Measurements from ENCODE around the gene DVL1. TPM values are rescaled to one million over a fixed set of nuclear protein-coding genes. Genes with fewer than 3 reads are reported as not detected.

The DVL1 gene
- total RNA-seq, 1 experiment from 2014 or later, result 71.0 TPM

GRCh38 chr1:1298861-1299685 is 50.1 kb downstream of the DVL1 start:
- Histone ChIP-seq H3K4me2 (ENCODE audit: insufficient read depth, insufficient read length, low read length) (no peak overlapping the region), H4K5ac (ENCODE audit: insufficient read length, low read depth, low read length) (no peak overlapping the region), H3K23ac (ENCODE audit: insufficient read length, low read depth, low read length) (no peak overlapping the region), H2BK20ac (ENCODE audit: low read depth, low read length, poor library complexity, severe bottlenecking) (no peak overlapping the region), H3K79me1 (ENCODE audit: insufficient read depth, low read depth, low read length, poor library complexity, severe bottlenecking) (no peaks in the 10 kb centered on the region), H2BK12ac (ENCODE audit: insufficient read length, low read depth, low read length) (no peak overlapping the region), H3K79me2 (ENCODE audit: insufficient read depth, low read length) (no peaks in the 10 kb centered on the region), H3K14ac (ENCODE audit: insufficient read depth, low read length) (no peak overlapping the region), H3K27ac (ENCODE audit: insufficient read length, low read depth, low read length) (no peak overlapping the region), H2AFZ (ENCODE audit: low read length) (no peak overlapping the region), H3K9me3 (ENCODE audit: control insufficient read depth, low read depth, low read length) (no peaks in the 10 kb centered on the region), H3K56ac (ENCODE audit: insufficient read length, low read depth, low read length) (no peak overlapping the region), H2BK5ac (ENCODE audit: insufficient read length, low read length) (no peak overlapping the region), H4K91ac (ENCODE audit: insufficient read length, low read depth, low read length) (no peak overlapping the region), H4K20me1 (ENCODE audit: control insufficient read depth, insufficient read depth, insufficient read length) (no peaks in the 10 kb centered on the region), H2BK15ac (ENCODE audit: low read depth, low read length) (no peak overlapping the region), H2AK5ac (ENCODE audit: insufficient read length, low read length) (no peak overlapping the region), H3K18ac (ENCODE audit: insufficient read length, low read depth, low read length) (no peak overlapping the region), H4K8ac (replicated peaks; ENCODE audit: insufficient read length, low read depth, low read length) (no peak overlapping the region), H3K23me2 (ENCODE audit: insufficient read length, low read depth, low read length, poor library complexity, severe bottlenecking) (peaks cover 2% of the 10 kb centered on the region), H2BK120ac (ENCODE audit: low read depth, low read length, poor library complexity, severe bottlenecking) (no peak overlapping the region), H3K9ac (ENCODE audit: extremely low read depth, insufficient read length, low read length) (no peak overlapping the region), H3T11ph (ENCODE audit: low read length) (no peak overlapping the region), H3K4ac (ENCODE audit: low read depth, low read length) (no peak overlapping the region), H3K27me3 (ENCODE audit: insufficient read depth, low read length) (no peaks in the 10 kb centered on the region), H3K4me1 (ENCODE audit: insufficient read depth, low read length) (no peaks in the 10 kb centered on the region)
- no peaks in the 10 kb centered on the region for H3K9me3 Mint-ChIP-seq
- no peaks in the 10 kb centered on the region; a peak in 1 of 7 replicates for H3K36me3 Mint-ChIP-seq (ENCODE audit: insufficient read depth in 1 of 3, low read depth in 3 of 3)
- no CpG with 5 or more reads among the region's 30 CpGs for WGBS (ENCODE audit: extremely low coverage, insufficient read length, low lambda C conversion rate)
- peak; percentile 87 for DNase-seq
- no peaks in the 10 kb centered on the region for H3K27me3 Mint-ChIP-seq (ENCODE audit: low read depth)
- no peaks in the 10 kb centered on the region for H3K4me1 Mint-ChIP-seq
- no peak for TF ChIP-seq CTCF (conservative IDR thresholded peaks at IDR 0.05)
- H3K4me3 Mint-ChIP-seq, result no peak overlapping the region
- no peak overlapping the region for H3K27ac Mint-ChIP-seq
